HL-60 (cell line): Measurements from ENCODE around the gene ALG12.

ENCODE experiments used
- DNase-seq, 2 experiments: peaks; one replicate each; pipeline ENCODE4 v3.0.0-alpha.2; 2010 to 2020; ENCODE audit warnings: low read depth in 1 of 2, low spot score in 1 of 2
- H3K27ac ChIP-seq: fragments of 250-450 bp; sonication (Bioruptor Pico); replicated peaks from 2 replicates; pipeline ENCODE4 v1.5.1; 2020; ENCODE audit warnings: mild to moderate bottlenecking, moderate library complexity
- H3K27me3 ChIP-seq: fragments of 250-450 bp; sonication (Bioruptor Pico); 2 replicates; pipeline ENCODE4 v1.5.1; 2021; ENCODE audit warnings: mild to moderate bottlenecking, moderate library complexity; ENCODE audit not compliant: insufficient read depth, poor library complexity, severe bottlenecking
- H3K4me3 ChIP-seq: replicated peaks from 2 replicates; pipeline ENCODE4 v1.5.1; 2011; ENCODE audit warnings: mild to moderate bottlenecking, control low read depth, low read length; ENCODE audit not compliant: insufficient read depth
- GABPA ChIP-seq: IDR thresholded peaks from 2 replicates; pipeline ENCODE4 v1.6.1; 2012; ENCODE audit warnings: low read depth
- POLR2AphosphoS5 ChIP-seq: IDR thresholded peaks from 2 replicates; pipeline ENCODE4 v1.6.1; 2012; ENCODE audit warnings: low read depth
- SPI1 ChIP-seq: IDR thresholded peaks from 2 replicates; pipeline ENCODE4 v1.6.1; 2012; ENCODE audit warnings: low read depth, mild to moderate bottlenecking, borderline replicate concordance
- TF ChIP-seq, protein P1 (sequence below): IDR thresholded peaks from 2 replicates; pipeline ENCODE4 v1.6.1; 2012; ENCODE audit warnings: low read depth; ENCODE audit not compliant: insufficient replicate concordance
- TF ChIP-seq, protein P2 (sequence below): IDR thresholded peaks from one replicate; pipeline ENCODE4 v1.5.1; 2011; ENCODE audit warnings: low read length, control low read depth, inconsistent platforms; ENCODE audit not compliant: insufficient read depth

ALG12 gene

DNA sequence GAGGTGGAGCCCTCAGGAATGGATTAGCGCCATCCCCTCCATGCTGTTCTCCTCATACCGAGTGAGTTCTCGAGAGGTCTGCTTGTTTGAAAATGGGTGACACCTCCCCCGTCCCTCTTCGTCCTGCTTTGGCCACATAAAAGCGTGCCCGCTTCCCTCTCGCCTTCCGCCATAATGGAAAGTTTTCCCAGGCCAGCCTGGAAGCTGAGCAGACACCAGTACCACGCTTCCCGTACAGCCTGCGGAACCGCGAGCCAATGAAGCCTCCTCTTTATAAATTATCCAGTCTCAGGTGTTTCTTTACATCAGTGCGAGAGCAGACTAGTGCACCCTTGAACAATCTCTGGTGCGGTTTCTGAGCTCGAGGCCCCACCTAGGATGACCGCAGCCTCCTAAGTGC, 12.8 kb downstream of the ALG12 start:
- no peak overlapping the region for H3K27ac ChIP-seq
- no peaks in the 10 kb centered on the region for H3K27me3 ChIP-seq
- no peak overlapping the region for H3K4me3 ChIP-seq
- no peak for DNase-seq
- TF ChIP-seq, protein P1, sequence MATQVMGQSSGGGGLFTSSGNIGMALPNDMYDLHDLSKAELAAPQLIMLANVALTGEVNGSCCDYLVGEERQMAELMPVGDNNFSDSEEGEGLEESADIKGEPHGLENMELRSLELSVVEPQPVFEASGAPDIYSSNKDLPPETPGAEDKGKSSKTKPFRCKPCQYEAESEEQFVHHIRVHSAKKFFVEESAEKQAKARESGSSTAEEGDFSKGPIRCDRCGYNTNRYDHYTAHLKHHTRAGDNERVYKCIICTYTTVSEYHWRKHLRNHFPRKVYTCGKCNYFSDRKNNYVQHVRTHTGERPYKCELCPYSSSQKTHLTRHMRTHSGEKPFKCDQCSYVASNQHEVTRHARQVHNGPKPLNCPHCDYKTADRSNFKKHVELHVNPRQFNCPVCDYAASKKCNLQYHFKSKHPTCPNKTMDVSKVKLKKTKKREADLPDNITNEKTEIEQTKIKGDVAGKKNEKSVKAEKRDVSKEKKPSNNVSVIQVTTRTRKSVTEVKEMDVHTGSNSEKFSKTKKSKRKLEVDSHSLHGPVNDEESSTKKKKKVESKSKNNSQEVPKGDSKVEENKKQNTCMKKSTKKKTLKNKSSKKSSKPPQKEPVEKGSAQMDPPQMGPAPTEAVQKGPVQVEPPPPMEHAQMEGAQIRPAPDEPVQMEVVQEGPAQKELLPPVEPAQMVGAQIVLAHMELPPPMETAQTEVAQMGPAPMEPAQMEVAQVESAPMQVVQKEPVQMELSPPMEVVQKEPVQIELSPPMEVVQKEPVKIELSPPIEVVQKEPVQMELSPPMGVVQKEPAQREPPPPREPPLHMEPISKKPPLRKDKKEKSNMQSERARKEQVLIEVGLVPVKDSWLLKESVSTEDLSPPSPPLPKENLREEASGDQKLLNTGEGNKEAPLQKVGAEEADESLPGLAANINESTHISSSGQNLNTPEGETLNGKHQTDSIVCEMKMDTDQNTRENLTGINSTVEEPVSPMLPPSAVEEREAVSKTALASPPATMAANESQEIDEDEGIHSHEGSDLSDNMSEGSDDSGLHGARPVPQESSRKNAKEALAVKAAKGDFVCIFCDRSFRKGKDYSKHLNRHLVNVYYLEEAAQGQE = no peak
- TF ChIP-seq, protein P2, sequence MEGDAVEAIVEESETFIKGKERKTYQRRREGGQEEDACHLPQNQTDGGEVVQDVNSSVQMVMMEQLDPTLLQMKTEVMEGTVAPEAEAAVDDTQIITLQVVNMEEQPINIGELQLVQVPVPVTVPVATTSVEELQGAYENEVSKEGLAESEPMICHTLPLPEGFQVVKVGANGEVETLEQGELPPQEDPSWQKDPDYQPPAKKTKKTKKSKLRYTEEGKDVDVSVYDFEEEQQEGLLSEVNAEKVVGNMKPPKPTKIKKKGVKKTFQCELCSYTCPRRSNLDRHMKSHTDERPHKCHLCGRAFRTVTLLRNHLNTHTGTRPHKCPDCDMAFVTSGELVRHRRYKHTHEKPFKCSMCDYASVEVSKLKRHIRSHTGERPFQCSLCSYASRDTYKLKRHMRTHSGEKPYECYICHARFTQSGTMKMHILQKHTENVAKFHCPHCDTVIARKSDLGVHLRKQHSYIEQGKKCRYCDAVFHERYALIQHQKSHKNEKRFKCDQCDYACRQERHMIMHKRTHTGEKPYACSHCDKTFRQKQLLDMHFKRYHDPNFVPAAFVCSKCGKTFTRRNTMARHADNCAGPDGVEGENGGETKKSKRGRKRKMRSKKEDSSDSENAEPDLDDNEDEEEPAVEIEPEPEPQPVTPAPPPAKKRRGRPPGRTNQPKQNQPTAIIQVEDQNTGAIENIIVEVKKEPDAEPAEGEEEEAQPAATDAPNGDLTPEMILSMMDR = no peak
- TF ChIP-seq SPI1 (no peak), POLR2AphosphoS5 (no peak), GABPA (no peak)

GRCh38 chr22:49904040-49904369, 14.2 kb downstream of the ALG12 start:
- TF ChIP-seq POLR2AphosphoS5 (no peak), GABPA (no peak), SPI1 (no peak)
- TF ChIP-seq, protein P2 = no peak
- TF ChIP-seq, protein P1 = no peak
- no peak overlapping the region for H3K4me3 ChIP-seq
- no peak overlapping the region for H3K27ac ChIP-seq
- no peaks in the 10 kb centered on the region for H3K27me3 ChIP-seq
- no peak for DNase-seq

GRCh38 chr22:49903322-49904039, 14.8 kb downstream of the ALG12 start:
- TF ChIP-seq SPI1 = no peak
- TF ChIP-seq GABPA = no peak
- TF ChIP-seq, protein P1 = no peak
- TF ChIP-seq, protein P2 = no peak
- TF ChIP-seq POLR2AphosphoS5 = no peak
- no peak for DNase-seq

More at GRCh38 chr22:49903322-49904039, 14.8 kb downstream of the ALG12 start:
- Histone ChIP-seq H3K27ac (no peak overlapping the region), H3K27me3 (no peaks in the 10 kb centered on the region), H3K4me3 (no peak overlapping the region)
